Ishikawa (cell line): Measurements from ENCODE around the gene SCCPDH.

Experiments used
- CEBPB ChIP-seq: IDR thresholded peaks from 2 replicates; pipeline ENCODE4 v1.6.1; 2012
- CREB1 ChIP-seq: IDR thresholded peaks from 2 replicates; pipeline ENCODE4 v1.6.1; 2012; ENCODE audit warnings: low read depth
- EGR1 ChIP-seq: IDR thresholded peaks from 2 replicates; pipeline ENCODE4 v1.6.1; 2012
- EP300 ChIP-seq: IDR thresholded peaks from 2 replicates; pipeline ENCODE4 v1.6.1; 2012; ENCODE audit warnings: borderline replicate concordance
- FOXM1 ChIP-seq: IDR thresholded peaks from 2 replicates; pipeline ENCODE4 v1.6.1; 2012; ENCODE audit warnings: low read depth, borderline replicate concordance
- NFIC ChIP-seq: IDR thresholded peaks from 2 replicates; pipeline ENCODE4 v1.6.1; 2012
- RAD21 ChIP-seq: IDR thresholded peaks from 2 replicates; pipeline ENCODE4 v1.6.1; 2012; ENCODE audit warnings: low read depth
- TAF1 ChIP-seq: IDR thresholded peaks from 2 replicates; pipeline ENCODE4 v1.6.1; 2012; ENCODE audit warnings: low read depth, mild to moderate bottlenecking
- TCF12 ChIP-seq: IDR thresholded peaks from 2 replicates; pipeline ENCODE4 v1.6.1; 2012; ENCODE audit warnings: low read depth
- TEAD4 ChIP-seq: IDR thresholded peaks from 2 replicates; pipeline ENCODE4 v1.6.1; 2012
- YY1 ChIP-seq: IDR thresholded peaks from 2 replicates; pipeline ENCODE4 v1.6.1; 2012; ENCODE audit warnings: low read depth
- ZBTB7A ChIP-seq: IDR thresholded peaks from 2 replicates; pipeline ENCODE4 v1.6.1; 2012; ENCODE audit warnings: low read depth
- TF ChIP-seq, protein P1 (sequence below): IDR thresholded peaks from 2 replicates; pipeline ENCODE4 v1.6.1; 2012; ENCODE audit warnings: low read depth, mild to moderate bottlenecking
- TF ChIP-seq, protein P2 (sequence below): IDR thresholded peaks from 2 replicates; pipeline ENCODE4 v1.6.1; 2012
- TF ChIP-seq, protein P3 (sequence below): IDR thresholded peaks from 2 replicates; pipeline ENCODE4 v1.6.1; 2012

SCCPDH gene

DNA sequence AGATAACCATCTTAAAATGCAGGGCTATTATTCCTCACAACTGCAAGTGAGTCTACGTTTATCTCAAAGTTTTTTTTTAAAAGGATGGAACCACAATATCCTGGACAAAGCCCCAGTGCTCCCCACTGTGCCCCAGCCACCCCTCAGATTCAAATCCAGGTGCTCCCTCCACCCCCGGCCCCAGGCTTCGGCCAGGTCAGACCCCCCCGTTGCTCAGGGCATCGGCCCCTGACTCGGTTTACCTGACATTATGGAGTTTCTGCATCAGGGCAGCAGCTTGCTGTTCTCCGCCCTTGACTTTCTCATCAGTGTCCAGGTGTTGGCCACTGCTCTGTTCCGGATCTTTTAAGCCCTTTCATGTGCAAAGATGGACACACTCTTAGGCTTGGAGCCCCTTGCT lies 72.9 kb downstream of the SCCPDH start:
- TF ChIP-seq CEBPB (no peak), TAF1 (no peak), RAD21 (no peak), ZBTB7A (no peak), NFIC (no peak), EP300 (no peak)
- TF ChIP-seq, protein P1, sequence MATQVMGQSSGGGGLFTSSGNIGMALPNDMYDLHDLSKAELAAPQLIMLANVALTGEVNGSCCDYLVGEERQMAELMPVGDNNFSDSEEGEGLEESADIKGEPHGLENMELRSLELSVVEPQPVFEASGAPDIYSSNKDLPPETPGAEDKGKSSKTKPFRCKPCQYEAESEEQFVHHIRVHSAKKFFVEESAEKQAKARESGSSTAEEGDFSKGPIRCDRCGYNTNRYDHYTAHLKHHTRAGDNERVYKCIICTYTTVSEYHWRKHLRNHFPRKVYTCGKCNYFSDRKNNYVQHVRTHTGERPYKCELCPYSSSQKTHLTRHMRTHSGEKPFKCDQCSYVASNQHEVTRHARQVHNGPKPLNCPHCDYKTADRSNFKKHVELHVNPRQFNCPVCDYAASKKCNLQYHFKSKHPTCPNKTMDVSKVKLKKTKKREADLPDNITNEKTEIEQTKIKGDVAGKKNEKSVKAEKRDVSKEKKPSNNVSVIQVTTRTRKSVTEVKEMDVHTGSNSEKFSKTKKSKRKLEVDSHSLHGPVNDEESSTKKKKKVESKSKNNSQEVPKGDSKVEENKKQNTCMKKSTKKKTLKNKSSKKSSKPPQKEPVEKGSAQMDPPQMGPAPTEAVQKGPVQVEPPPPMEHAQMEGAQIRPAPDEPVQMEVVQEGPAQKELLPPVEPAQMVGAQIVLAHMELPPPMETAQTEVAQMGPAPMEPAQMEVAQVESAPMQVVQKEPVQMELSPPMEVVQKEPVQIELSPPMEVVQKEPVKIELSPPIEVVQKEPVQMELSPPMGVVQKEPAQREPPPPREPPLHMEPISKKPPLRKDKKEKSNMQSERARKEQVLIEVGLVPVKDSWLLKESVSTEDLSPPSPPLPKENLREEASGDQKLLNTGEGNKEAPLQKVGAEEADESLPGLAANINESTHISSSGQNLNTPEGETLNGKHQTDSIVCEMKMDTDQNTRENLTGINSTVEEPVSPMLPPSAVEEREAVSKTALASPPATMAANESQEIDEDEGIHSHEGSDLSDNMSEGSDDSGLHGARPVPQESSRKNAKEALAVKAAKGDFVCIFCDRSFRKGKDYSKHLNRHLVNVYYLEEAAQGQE = no peak
- TF ChIP-seq, protein P2, sequence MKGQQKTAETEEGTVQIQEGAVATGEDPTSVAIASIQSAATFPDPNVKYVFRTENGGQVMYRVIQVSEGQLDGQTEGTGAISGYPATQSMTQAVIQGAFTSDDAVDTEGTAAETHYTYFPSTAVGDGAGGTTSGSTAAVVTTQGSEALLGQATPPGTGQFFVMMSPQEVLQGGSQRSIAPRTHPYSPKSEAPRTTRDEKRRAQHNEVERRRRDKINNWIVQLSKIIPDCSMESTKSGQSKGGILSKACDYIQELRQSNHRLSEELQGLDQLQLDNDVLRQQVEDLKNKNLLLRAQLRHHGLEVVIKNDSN = no peak

DNA sequence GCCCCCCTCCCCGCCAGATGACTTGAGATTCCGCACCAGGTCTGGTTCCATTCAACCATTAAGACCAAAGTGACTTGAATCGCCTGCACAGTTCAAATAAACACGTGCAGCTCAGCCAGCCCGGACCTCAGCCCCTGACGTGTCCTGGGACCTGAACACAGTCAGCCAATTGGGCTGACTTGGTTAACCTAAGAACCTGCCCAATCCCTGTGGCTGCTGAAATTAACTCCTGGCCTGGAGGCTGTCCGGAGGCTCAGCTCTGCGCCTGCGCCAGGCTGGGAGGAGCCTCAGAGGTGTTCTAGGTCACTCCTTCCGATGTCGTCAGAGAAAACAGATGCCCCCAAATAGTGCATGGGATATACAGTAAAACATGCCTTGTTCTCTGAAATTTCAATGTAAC lies 73.4 kb downstream of the SCCPDH start:
- TF ChIP-seq TCF12 = no peak

DNA sequence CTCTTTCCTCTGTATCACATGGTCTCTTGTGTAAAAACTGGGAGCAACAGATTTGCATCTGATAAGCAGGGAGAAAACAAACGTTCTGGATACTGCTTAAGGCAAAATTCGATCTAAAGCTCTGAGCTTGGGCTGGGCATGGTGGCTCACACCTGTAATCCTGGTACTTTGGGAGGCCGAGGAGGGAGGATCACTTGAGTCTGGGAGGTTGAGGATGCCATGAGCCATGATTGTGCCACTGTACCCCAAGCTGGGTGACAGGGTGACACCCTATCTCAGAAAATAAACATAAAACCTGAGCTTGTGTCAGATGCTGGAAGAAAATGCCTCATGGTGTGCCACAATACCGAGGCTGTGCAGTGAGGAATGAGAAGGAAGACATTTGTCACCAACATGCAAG lies 73.9 kb downstream of the SCCPDH start:
- TF ChIP-seq YY1 (no peak), ZBTB7A (no peak), CEBPB (no peak), EP300 (no peak), EGR1 (no peak), CREB1 (no peak), RAD21 (no peak), TCF12 (no peak), NFIC (no peak), FOXM1 (no peak), TAF1 (no peak), TEAD4 (no peak)
- TF ChIP-seq, protein P3, sequence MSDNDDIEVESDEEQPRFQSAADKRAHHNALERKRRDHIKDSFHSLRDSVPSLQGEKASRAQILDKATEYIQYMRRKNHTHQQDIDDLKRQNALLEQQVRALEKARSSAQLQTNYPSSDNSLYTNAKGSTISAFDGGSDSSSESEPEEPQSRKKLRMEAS = no peak
- TF ChIP-seq, protein P2 = no peak
- TF ChIP-seq, protein P1 = no peak

DNA sequence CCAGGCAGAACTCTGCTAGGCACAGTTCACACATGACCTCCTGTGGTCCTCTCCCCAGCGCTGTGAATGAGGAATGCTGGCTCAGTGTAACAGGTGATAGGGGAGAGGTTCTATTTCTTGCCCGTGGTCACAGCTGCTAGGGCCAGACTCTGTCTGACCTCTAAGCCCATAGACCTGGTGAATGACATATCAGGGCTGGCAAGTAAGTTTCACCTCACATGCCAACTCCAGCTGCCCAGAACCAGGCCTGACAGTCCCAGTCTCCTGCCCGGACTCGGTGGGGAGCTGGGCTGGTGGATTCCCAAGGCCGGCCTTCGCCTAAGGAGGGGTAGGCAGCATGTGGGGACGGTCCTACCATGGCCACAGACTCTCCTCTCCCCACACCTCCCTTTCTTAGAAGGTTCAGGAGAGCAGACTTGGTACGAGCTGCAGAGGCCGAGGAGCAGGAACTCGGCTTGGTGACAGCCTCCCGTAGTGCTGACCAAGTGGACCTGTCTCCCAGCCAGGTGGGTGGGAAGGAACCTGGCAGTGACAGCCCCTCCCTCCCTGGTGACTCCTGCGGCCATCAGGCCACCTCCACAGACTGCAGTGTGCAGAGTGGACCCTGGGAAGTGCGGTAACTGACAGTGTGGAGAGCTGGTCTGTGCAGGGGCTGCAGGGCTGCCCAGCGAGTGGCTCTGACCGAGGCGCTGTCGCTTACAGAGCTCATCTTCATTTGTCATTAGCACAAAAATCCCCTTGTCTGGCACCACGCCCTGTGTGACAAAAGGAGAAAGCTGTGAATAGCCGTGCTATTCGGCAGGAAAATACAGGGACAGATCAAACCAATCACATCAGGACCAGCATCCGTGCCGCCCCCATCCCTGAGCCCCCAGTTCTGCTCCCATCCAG lies 74.6 kb downstream of the SCCPDH start:
- TF ChIP-seq FOXM1 = no peak
- TF ChIP-seq EP300 = no peak
- no peak for TF ChIP-seq CEBPB
- TF ChIP-seq ZBTB7A = no peak
- TF ChIP-seq EGR1 = no peak
- no peak for TF ChIP-seq RAD21
- no peak for TF ChIP-seq CREB1
- TF ChIP-seq, protein P3 = no peak
- no peak for TF ChIP-seq TCF12

DNA sequence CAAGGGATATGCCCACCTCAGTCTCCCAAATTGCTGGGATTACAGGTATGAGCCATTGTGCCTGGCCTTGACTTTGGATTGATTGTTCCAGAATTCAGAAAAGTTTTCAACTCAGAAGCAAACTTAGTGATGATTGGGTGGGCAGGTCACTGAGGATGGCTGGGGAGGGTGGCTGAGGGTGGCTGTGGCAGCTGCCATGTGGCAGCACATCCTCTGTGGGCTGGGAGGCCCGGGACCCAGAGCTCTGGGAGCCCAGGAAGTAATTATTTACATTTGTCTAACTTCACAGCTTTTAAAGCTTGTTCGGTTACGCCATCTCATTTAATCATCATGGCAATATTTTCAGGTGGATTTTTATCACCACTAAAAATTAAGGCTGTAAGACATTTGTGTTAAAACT lies 76.1 kb downstream of the SCCPDH start:
- TF ChIP-seq YY1 (no peak), FOXM1 (no peak), TEAD4 (no peak), TCF12 (no peak), CREB1 (no peak), EGR1 (no peak), RAD21 (no peak), TAF1 (no peak), EP300 (no peak), ZBTB7A (no peak)
- TF ChIP-seq, protein P2 = no peak
